A673 (cell line): ENCODE measurements around the gene GFY. TPM values are rescaled to one million over a fixed set of nuclear protein-coding genes. Genes with fewer than 3 reads are reported as not detected.

Source experiments
- BruUV-seq: library from RNA; stranded (reverse); fragments of 400-500 nt; replicated peaks from 2 replicates; lab custom pipeline; 2021; lab: Mats Ljungman, UMichigan
- CTCF ChIA-PET: fragments of 300-600 bp; sonication (Branson Sonifier 250); formaldehyde crosslinking; loops from one replicate; lab custom pipeline; 2022; ENCODE audit warnings: antibody characterized with exemption; lab: Charles Lee
- POLR2A ChIA-PET: fragments of 300-600 bp; sonication (Branson Sonifier 250); formaldehyde crosslinking; loops from one replicate; lab custom pipeline; 2022; ENCODE audit warnings: antibody characterized with exemption; ENCODE audit not compliant: low non-redundant PET; lab: Charles Lee
- DNase-seq: peaks from one replicate; pipeline ENCODE4 v3.0.0-alpha.2; 2015; ENCODE audit warnings: low spot score
- H3K27ac ChIP-seq: fragments of 200-600 bp; sonication (generic); 2 replicates; pipeline ENCODE4 v1.5.1; 2016; ENCODE audit warnings: mixed run types, low read depth, mild to moderate bottlenecking, mixed read lengths, antibody characterized with exemption, low read length; ENCODE audit not compliant: poor library complexity, severe bottlenecking
- H3K27me3 ChIP-seq: fragments of 200-600 bp; sonication (generic); replicated peaks from 2 replicates; pipeline ENCODE4 v1.6.1; 2017; ENCODE audit warnings: mixed run types, low read depth, mild to moderate bottlenecking, mixed read lengths, antibody characterized with exemption, low read length; ENCODE audit not compliant: insufficient read depth, poor library complexity
- H3K36me3 ChIP-seq: fragments of 200-600 bp; sonication (generic); 2 replicates; pipeline ENCODE4 v1.6.1; 2016; ENCODE audit warnings: mixed run types, mild to moderate bottlenecking, mixed read lengths, antibody characterized with exemption, low read length; ENCODE audit not compliant: insufficient read depth, poor library complexity, severe bottlenecking
- H3K4me1 ChIP-seq: fragments of 200-600 bp; sonication (generic); 2 replicates; pipeline ENCODE4 v1.6.1; 2017; ENCODE audit warnings: mixed run types, mild to moderate bottlenecking, mixed read lengths, antibody characterized with exemption, low read length; ENCODE audit not compliant: insufficient read depth, poor library complexity, severe bottlenecking
- H3K4me3 ChIP-seq: fragments of 200-600 bp; sonication (generic); 2 replicates; pipeline ENCODE4 v1.5.1; 2016; ENCODE audit warnings: low read depth, mixed run types, mild to moderate bottlenecking, mixed read lengths, low read length; ENCODE audit not compliant: poor library complexity, severe bottlenecking
- H3K9me3 ChIP-seq: fragments of 200-600 bp; sonication (generic); 2 replicates; pipeline ENCODE4 v1.6.1; 2016; ENCODE audit warnings: mixed run types, low read depth, mild to moderate bottlenecking, mixed read lengths, antibody characterized with exemption, low read length; ENCODE audit not compliant: poor library complexity, severe bottlenecking
- EZH2 ChIP-seq: fragments of 200-600 bp; sonication (generic); IDR thresholded peaks from 2 replicates; pipeline ENCODE4 v1.6.1; 2017; ENCODE audit warnings: borderline replicate concordance, low read depth, mild to moderate bottlenecking, mixed read lengths, antibody characterized with exemption, low read length; ENCODE audit not compliant: poor library complexity, severe bottlenecking
- intact Hi-C: fragments of 100-400 bp; cut with micrococcal nuclease; formaldehyde crosslinking; loops from one replicate; pipeline ENCODE4 v1.10.0; 2022; ENCODE audit not compliant: unreplicated experiment
- total RNA-seq: library from RNA; stranded (reverse); gene quantifications from 2 replicates; pipeline ENCODE4 v1.2.3, GENCODE V29; 2021
- TF ChIP-seq, protein P1 (sequence below): fragments of 300-800, 200-600 bp; sonication (generic); conservative IDR thresholded peaks from 2 replicates; pipeline ENCODE4 v1.5.1; 2017; ENCODE audit warnings: low read depth, mild to moderate bottlenecking, antibody characterized with exemption, low read length, moderate library complexity, mixed read lengths

Gene GFY
- total RNA-seq, 1 experiment from 2014 or later: not detected

DNA sequence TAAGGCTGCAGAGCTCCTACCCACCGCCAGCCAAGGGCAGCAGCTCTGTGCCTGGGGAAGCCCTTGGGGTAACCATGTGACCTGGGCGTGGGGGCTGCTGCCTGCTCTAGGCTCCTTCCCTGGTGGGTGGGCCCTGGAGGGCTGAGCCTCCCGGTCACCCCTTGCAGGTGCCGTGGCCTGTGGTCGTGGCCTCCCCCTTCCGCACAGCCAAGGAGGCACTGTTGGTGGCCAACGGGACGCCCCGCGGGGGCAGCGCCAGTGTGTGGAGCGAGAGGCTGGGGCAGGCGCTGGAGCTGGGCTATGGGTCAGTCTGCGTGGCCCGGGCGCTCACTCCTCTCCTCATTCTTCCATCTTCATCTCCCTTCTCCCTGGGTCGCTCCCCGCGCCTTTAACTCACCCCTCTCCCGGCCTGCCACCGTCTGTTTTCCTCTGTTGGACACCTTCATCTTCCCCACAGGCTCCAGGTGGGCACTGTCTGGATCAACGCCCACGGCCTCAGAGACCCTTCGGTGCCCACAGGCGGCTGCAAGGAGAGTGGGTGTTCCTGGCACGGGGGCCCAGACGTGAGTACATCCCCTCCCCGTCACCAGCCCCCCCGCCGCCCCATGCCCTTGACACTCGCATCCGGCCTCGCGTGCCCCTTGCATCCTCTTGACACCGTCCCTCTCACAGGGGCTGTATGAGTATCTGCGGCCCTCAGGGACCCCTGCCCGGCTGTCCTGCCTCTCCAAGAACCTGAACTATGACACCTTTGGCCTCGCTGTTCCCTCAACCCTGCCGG, 39.0 kb downstream of the GFY start:
- TF ChIP-seq EZH2: no peak
- TF ChIP-seq, protein P1, sequence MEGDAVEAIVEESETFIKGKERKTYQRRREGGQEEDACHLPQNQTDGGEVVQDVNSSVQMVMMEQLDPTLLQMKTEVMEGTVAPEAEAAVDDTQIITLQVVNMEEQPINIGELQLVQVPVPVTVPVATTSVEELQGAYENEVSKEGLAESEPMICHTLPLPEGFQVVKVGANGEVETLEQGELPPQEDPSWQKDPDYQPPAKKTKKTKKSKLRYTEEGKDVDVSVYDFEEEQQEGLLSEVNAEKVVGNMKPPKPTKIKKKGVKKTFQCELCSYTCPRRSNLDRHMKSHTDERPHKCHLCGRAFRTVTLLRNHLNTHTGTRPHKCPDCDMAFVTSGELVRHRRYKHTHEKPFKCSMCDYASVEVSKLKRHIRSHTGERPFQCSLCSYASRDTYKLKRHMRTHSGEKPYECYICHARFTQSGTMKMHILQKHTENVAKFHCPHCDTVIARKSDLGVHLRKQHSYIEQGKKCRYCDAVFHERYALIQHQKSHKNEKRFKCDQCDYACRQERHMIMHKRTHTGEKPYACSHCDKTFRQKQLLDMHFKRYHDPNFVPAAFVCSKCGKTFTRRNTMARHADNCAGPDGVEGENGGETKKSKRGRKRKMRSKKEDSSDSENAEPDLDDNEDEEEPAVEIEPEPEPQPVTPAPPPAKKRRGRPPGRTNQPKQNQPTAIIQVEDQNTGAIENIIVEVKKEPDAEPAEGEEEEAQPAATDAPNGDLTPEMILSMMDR: no peak
- no TSS peak for BruUV-seq
- ChIA-PET CTCF (no interaction called here), POLR2A (no interaction called here)
- DNase-seq: no peak
- H3K36me3 ChIP-seq: no peaks in the 10 kb centered on the region
- H3K27me3 ChIP-seq: no peaks in the 10 kb centered on the region
- H3K9me3 ChIP-seq: no peaks in the 10 kb centered on the region
- H3K27ac ChIP-seq: no peak overlapping the region
- H3K4me1 ChIP-seq: peaks cover 7% of the 10 kb centered on the region
- intact Hi-C loops: no loop called here
- H3K4me3 ChIP-seq: no peak overlapping the region

DNA sequence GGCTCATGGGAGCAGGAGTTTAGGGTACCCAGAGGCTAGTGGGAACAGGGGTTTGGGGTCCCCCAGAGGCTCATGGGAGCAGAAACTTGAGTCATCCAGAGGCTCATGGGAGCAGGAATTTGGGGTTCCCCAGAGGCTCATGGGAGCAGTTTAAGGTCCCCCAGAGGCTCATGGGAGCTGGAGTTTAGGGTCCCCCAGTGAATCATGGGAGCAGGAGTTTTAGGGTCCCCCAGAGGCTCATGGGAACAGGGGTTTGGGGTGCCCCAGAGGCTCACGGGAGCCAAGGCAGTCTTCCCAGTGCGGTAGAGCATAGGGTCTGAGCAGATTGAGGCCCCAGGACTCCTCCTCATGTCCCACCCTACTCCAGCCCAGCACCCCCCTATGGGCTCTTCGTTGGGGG, 40.2 kb downstream of the GFY start:
- TF ChIP-seq EZH2: no peak
- TF ChIP-seq, protein P1: no peak
- CTCF ChIA-PET: no interaction called here
- no TSS peak for BruUV-seq
- H3K4me3 ChIP-seq: no peak overlapping the region
- no peaks in the 10 kb centered on the region for H3K27me3 ChIP-seq
- no peak for DNase-seq
- H3K36me3 ChIP-seq: no peaks in the 10 kb centered on the region
- H3K27ac ChIP-seq: no peak overlapping the region
- POLR2A ChIA-PET: no interaction called here
- intact Hi-C loops: no loop called here
- H3K9me3 ChIP-seq: no peaks in the 10 kb centered on the region
- peaks cover 8% of the 10 kb centered on the region for H3K4me1 ChIP-seq

DNA sequence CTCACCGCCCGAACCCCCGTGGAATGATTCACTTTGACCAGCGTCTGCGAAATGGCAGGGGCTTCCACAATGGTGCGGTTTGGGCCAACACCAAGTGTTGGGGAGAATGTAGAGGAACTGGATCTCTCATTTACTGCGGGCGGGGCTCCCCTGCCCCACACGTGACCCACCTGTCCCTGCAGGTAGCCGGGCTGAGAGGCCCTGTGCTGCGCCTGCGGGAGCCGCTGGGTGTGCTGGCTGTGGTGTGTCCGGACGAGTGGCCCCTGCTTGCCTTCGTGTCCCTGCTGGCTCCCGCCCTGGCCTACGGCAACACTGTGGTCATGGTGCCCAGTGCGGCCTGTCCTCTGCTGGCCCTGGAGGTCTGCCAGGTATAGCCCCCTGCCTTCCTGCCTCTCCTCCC, 43.0 kb downstream of the GFY start:
- DNase-seq: no peak
- TF ChIP-seq, protein P1: no peak
- TF ChIP-seq EZH2: no peak
- Histone ChIP-seq H3K9me3 (no peaks in the 10 kb centered on the region), H3K4me3 (no peak overlapping the region), H3K27me3 (no peaks in the 10 kb centered on the region), H3K4me1 (peaks cover 8% of the 10 kb centered on the region), H3K36me3 (no peaks in the 10 kb centered on the region), H3K27ac (no peak overlapping the region)
- intact Hi-C loops: no loop called here
- CTCF ChIA-PET: no interaction called here
- POLR2A ChIA-PET: no interaction called here
- no TSS peak for BruUV-seq
